GM12891 (cell line): ENCODE measurements around the gene TMPRSS13.

Experiments used
- POLR2A ChIP-seq: IDR thresholded peaks from 2 replicates; pipeline ENCODE4 v1.6.1; 2011; ENCODE audit warnings: low read depth, low read length, control low read depth
- POLR2AphosphoS5 ChIP-seq: IDR thresholded peaks from 2 replicates; pipeline ENCODE4 v1.6.1; 2011; ENCODE audit warnings: low read depth, low read length, control low read depth
- POU2F2 ChIP-seq: IDR thresholded peaks from 2 replicates; pipeline ENCODE4 v1.6.1; 2011; ENCODE audit warnings: low read depth, mild to moderate bottlenecking, control low read depth, low read length, moderate library complexity
- SPI1 ChIP-seq: IDR thresholded peaks from 2 replicates; pipeline ENCODE4 v1.6.1; 2011; ENCODE audit warnings: low read depth, low read length, control low read depth
- TAF1 ChIP-seq: IDR thresholded peaks from 2 replicates; pipeline ENCODE4 v1.6.1; 2011; ENCODE audit warnings: low read depth, low read length, control low read depth

DNA sequence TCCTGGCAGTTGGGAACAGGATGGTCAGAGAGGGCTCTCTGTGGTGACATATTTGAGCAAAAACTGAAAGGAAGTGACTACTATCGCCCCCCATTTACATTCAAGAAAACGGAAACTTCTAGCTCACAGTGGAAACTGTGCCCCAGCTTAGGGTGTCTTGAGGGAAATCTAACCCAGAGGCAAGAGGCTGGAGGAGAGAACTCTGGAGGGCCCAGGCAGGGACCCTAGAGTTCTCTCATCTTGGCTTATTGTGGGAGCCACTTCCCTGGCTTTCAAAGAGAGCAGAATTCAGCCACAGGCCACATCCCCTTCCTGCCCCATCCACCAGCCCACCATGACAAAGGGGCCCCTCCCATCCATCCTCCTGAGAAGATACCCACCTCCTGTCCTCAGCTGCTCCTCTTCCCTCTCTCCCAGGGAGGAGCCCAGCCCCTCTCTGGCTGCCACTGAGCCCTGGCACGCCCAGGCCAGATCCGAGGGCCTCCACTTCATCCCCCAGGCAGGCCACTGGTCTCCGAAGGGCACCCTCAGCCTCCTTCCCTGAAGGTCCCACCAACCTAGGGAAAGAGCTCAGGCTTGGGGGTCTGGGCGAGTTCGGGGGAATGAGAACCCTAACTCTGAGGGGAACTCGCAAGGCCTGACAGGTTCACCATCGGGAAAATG is 1.6 kb upstream of the TMPRSS13 start:
- TF ChIP-seq POLR2AphosphoS5 (no peak), POLR2A (no peak), TAF1 (no peak), SPI1 (peak; percentile 67), POU2F2 (no peak)
